IPS DF 6.9 (cell line): ENCODE measurements around the gene TTC23.

Source experiments
- DNase-seq: peaks from one replicate; pipeline ENCODE4 v3.0.0-alpha.2; 2013; ENCODE audit warnings: low read depth, low spot score
- H3K27ac ChIP-seq: one replicate; pipeline ENCODE4 v1.5.1; 2013; ENCODE audit warnings: low read length, control low read depth
- H3K27me3 ChIP-seq: 2 replicates; pipeline ENCODE4 v1.6.1; 2013; ENCODE audit warnings: mild to moderate bottlenecking, low read length; ENCODE audit not compliant: control insufficient read depth, insufficient read depth
- H3K36me3 ChIP-seq: 2 replicates; pipeline ENCODE4 v1.6.1; 2013; ENCODE audit warnings: low read length; ENCODE audit not compliant: control insufficient read depth, insufficient read depth
- H3K4me1 ChIP-seq: 2 replicates; pipeline ENCODE4 v1.6.1; 2013; ENCODE audit warnings: low read length; ENCODE audit not compliant: control insufficient read depth, insufficient read depth
- H3K4me3 ChIP-seq: 2 replicates; pipeline ENCODE4 v1.5.1; 2013; ENCODE audit warnings: mild to moderate bottlenecking, low read length
- H3K9me3 ChIP-seq: 2 replicates; pipeline ENCODE4 v1.6.1; 2013; ENCODE audit warnings: low read length, inconsistent platforms; ENCODE audit not compliant: control insufficient read depth, insufficient read depth
- WGBS: extraction: QIAGEN DNeasy Blood & Tissue Kit; methylation state at CpG from one replicate; pipeline ENCODE4 v1.1.7; 2013; ENCODE audit warnings: mixed read lengths, missing lambda C conversion rate; ENCODE audit not compliant: insufficient read length, insufficient coverage; 5-methylcytosine and 5-hydroxymethylcytosine counted together

The TTC23 gene

GRCh38 chr15:99130314-99130713, 119.1 kb downstream of the TTC23 start:
- WGBS: no CpG with 5 or more reads among the region's 13 CpGs
- H3K27me3 ChIP-seq: no peaks in the 10 kb centered on the region
- H3K4me3 ChIP-seq: no peak overlapping the region
- H3K4me1 ChIP-seq: 0 out of 2 replicates have a peak, but pooled peaks cover 3% of the 10 kb centered on the region
- H3K27ac ChIP-seq: no peak overlapping the region
- no peaks in the 10 kb centered on the region for H3K9me3 ChIP-seq
- DNase-seq: no peak
- H3K36me3 ChIP-seq: no peaks in the 10 kb centered on the region

GRCh38 chr15:99129644-99130043, 119.7 kb downstream of the TTC23 start:
- Histone ChIP-seq H3K4me3 (no peak overlapping the region), H3K9me3 (no peaks in the 10 kb centered on the region), H3K4me1 (0 out of 2 replicates have a peak, but pooled peaks cover 3% of the 10 kb centered on the region), H3K36me3 (no peaks in the 10 kb centered on the region; the same call in 1 of the 2 replicates), H3K27me3 (no peaks in the 10 kb centered on the region), H3K27ac (no peak overlapping the region)
- no peak for DNase-seq
- WGBS: no CpG with 5 or more reads among the region's 16 CpGs

GRCh38 chr15:99128411-99128810, 121.0 kb downstream of the TTC23 start:
- peaks cover 6% of the 10 kb centered on the region; the same call in 1 of the 2 replicates for H3K4me1 ChIP-seq
- no peaks in the 10 kb centered on the region; the same call in 1 of the 2 replicates for H3K36me3 ChIP-seq
- no peak overlapping the region for H3K4me3 ChIP-seq
- H3K27ac ChIP-seq: no peak overlapping the region
- no peak for DNase-seq
- no peaks in the 10 kb centered on the region for H3K27me3 ChIP-seq
- WGBS: no CpG with 5 or more reads among the region's 6 CpGs
- no peaks in the 10 kb centered on the region for H3K9me3 ChIP-seq

- WGBS: no CpG with 5 or more reads among the region's 3 CpGs
- no peaks in the 10 kb centered on the region for H3K27me3 ChIP-seq
- H3K36me3 ChIP-seq: no peaks in the 10 kb centered on the region; the same call in 1 of the 2 replicates
- no peaks in the 10 kb centered on the region for H3K9me3 ChIP-seq
- no peak overlapping the region for H3K4me3 ChIP-seq
- H3K27ac ChIP-seq: no peak overlapping the region
- no peak for DNase-seq
- peaks cover 6% of the 10 kb centered on the region; the same call in 1 of the 2 replicates for H3K4me1 ChIP-seq
Observed at GRCh38 chr15:99127773-99128172, 121.6 kb downstream of the TTC23 start.

- Histone ChIP-seq H3K27me3 (no peaks in the 10 kb centered on the region), H3K9me3 (no peaks in the 10 kb centered on the region), H3K4me1 (peaks cover 6% of the 10 kb centered on the region; the same call in 1 of the 2 replicates), H3K36me3 (no peaks in the 10 kb centered on the region; the same call in 1 of the 2 replicates), H3K4me3 (no peak overlapping the region), H3K27ac (no peak overlapping the region)
- WGBS: no CpG with 5 or more reads among the region's 3 CpGs
- no peak for DNase-seq
Observed at GRCh38 chr15:99126930-99127329, 122.5 kb downstream of the TTC23 start.

- no peak for DNase-seq
- Histone ChIP-seq H3K9me3 (no peaks in the 10 kb centered on the region), H3K27ac (no peak overlapping the region), H3K36me3 (no peaks in the 10 kb centered on the region; the same call in 1 of the 2 replicates), H3K4me1 (peaks cover 7% of the 10 kb centered on the region; the same call in 1 of the 2 replicates), H3K4me3 (no peak overlapping the region), H3K27me3 (no peaks in the 10 kb centered on the region)
- no CpG with 5 or more reads among the region's 7 CpGs for WGBS
Observed at GRCh38 chr15:99126131-99126588, 123.2 kb downstream of the TTC23 start.

GRCh38 chr15:99125061-99125891, 124.1 kb downstream of the TTC23 start:
- no peaks in the 10 kb centered on the region for H3K27me3 ChIP-seq
- no CpG with 5 or more reads among the region's 29 CpGs for WGBS
- H3K4me1 ChIP-seq: peaks cover 8% of the 10 kb centered on the region; the same call in 1 of the 2 replicates
- H3K9me3 ChIP-seq: no peaks in the 10 kb centered on the region
- no peak for DNase-seq
- H3K27ac ChIP-seq: no peak overlapping the region
- no peak overlapping the region for H3K4me3 ChIP-seq
- H3K36me3 ChIP-seq: no peaks in the 10 kb centered on the region; the same call in 1 of the 2 replicates

GRCh38 chr15:99124641-99125040, 124.7 kb downstream of the TTC23 start:
- H3K27me3 ChIP-seq: no peaks in the 10 kb centered on the region
- no peaks in the 10 kb centered on the region; the same call in 1 of the 2 replicates for H3K36me3 ChIP-seq
- H3K4me1 ChIP-seq: peaks cover 8% of the 10 kb centered on the region; the same call in 1 of the 2 replicates
- DNase-seq: no peak
- WGBS: no CpG with 5 or more reads among the region's 8 CpGs
- H3K4me3 ChIP-seq: no peak overlapping the region
- H3K9me3 ChIP-seq: no peaks in the 10 kb centered on the region
- no peak overlapping the region for H3K27ac ChIP-seq

GRCh38 chr15:99123713-99124451, 125.5 kb downstream of the TTC23 start:
- Histone ChIP-seq H3K9me3 (no peaks in the 10 kb centered on the region), H3K4me3 (no peak overlapping the region), H3K27me3 (no peaks in the 10 kb centered on the region), H3K4me1 (peaks cover 8% of the 10 kb centered on the region; the same call in 1 of the 2 replicates), H3K36me3 (no peaks in the 10 kb centered on the region; the same call in 1 of the 2 replicates), H3K27ac (no peak overlapping the region)
- no CpG with 5 or more reads among the region's 20 CpGs for WGBS
- DNase-seq: no peak
